ENCODE measurements around the gene KRT9.

DNA sequence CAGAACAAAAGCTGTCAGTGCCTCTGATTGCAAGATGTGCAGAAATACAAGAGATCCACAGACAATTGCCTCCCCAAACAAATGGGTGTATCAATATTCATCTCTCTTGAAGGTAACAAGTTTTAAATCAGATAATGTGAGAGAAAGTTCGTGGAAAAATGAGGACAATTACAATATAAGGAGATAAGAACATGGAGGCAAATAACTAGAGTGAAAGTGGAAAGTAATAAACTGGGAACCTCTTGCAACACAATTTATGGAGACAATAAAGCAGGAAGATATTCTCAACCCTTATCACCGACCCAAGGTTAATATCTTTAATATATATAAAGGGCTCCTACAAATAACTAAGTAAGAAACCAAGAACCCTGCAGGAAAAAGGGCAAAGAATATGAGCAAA, 29.5 kb downstream of the KRT9 start:
- TF ChIP-seq, protein P1, sequence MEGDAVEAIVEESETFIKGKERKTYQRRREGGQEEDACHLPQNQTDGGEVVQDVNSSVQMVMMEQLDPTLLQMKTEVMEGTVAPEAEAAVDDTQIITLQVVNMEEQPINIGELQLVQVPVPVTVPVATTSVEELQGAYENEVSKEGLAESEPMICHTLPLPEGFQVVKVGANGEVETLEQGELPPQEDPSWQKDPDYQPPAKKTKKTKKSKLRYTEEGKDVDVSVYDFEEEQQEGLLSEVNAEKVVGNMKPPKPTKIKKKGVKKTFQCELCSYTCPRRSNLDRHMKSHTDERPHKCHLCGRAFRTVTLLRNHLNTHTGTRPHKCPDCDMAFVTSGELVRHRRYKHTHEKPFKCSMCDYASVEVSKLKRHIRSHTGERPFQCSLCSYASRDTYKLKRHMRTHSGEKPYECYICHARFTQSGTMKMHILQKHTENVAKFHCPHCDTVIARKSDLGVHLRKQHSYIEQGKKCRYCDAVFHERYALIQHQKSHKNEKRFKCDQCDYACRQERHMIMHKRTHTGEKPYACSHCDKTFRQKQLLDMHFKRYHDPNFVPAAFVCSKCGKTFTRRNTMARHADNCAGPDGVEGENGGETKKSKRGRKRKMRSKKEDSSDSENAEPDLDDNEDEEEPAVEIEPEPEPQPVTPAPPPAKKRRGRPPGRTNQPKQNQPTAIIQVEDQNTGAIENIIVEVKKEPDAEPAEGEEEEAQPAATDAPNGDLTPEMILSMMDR (IDR thresholded peaks at IDR 0.05): no peak
- no peak for TF ChIP-seq POLR2A (IDR thresholded peaks at IDR 0.05)

Measured in uterus (tissue), 2 donors.